Hepatocyte (in vitro differentiated cells): ENCODE results near the gene CAND1.

ENCODE experiments used
- CTCF ChIP-seq: fragments of 200-600 bp; sonication (generic); IDR thresholded peaks from 2 replicates; pipeline ENCODE4 v1.5.1; 2016; ENCODE audit warnings: antibody characterized with exemption, mild to moderate bottlenecking; ENCODE audit not compliant: poor library complexity
- EZH2 ChIP-seq: fragments of 200-600 bp; sonication (generic); IDR thresholded peaks from 2 replicates; pipeline ENCODE4 v1.6.1; 2016; ENCODE audit warnings: antibody characterized with exemption, mild to moderate bottlenecking, borderline replicate concordance
- EZH2phosphoT487 ChIP-seq: fragments of 200-600 bp; sonication (generic); IDR thresholded peaks from one replicate; pipeline ENCODE4 v1.6.1; 2018; ENCODE audit warnings: antibody characterized with exemption, mild to moderate bottlenecking, low read depth, moderate library complexity; ENCODE audit not compliant: unreplicated experiment, severe bottlenecking

GRCh38 chr12:67276421-67276820, 7.3 kb downstream of the CAND1 start:
- TF ChIP-seq CTCF, result no peak
- no peak for TF ChIP-seq EZH2
- no peak for TF ChIP-seq EZH2phosphoT487
